Measurements from ENCODE around the gene ULK1.

DNA sequence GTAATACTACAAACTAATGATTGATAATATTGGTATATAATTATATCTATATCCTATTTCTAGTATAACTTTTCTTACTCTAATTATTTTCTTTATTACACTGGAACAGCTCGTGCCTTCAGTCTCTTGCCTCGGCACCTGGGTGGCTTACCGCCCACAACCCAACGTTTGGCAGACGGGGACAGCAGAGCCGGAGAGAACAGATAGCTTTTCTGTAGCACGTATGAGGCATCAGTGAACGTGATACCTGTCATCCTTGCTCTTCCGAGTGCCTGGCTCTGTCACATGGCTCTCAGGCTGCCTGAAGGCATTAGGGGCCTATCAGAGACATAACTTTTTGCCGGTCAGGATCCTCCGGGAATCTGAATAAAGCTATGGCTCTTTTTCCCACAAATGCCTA lies 40.1 kb downstream of the ULK1 start:
- TF ChIP-seq, protein P1, sequence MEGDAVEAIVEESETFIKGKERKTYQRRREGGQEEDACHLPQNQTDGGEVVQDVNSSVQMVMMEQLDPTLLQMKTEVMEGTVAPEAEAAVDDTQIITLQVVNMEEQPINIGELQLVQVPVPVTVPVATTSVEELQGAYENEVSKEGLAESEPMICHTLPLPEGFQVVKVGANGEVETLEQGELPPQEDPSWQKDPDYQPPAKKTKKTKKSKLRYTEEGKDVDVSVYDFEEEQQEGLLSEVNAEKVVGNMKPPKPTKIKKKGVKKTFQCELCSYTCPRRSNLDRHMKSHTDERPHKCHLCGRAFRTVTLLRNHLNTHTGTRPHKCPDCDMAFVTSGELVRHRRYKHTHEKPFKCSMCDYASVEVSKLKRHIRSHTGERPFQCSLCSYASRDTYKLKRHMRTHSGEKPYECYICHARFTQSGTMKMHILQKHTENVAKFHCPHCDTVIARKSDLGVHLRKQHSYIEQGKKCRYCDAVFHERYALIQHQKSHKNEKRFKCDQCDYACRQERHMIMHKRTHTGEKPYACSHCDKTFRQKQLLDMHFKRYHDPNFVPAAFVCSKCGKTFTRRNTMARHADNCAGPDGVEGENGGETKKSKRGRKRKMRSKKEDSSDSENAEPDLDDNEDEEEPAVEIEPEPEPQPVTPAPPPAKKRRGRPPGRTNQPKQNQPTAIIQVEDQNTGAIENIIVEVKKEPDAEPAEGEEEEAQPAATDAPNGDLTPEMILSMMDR (IDR thresholded peaks at IDR 0.05), result no peak
- no peak for TF ChIP-seq POLR2A (IDR thresholded peaks at IDR 0.05)

Measured in uterus (tissue), 2 donors.